ENCODE results near the gene CBLN3. TPM values are rescaled to one million over a fixed set of nuclear protein-coding genes. Genes with fewer than 3 reads are reported as not detected.

Gene CBLN3
- total and polyA plus RNA-seq, 2 donors (not counting 1 experiment from before 2014, with no cell fraction given) = 2.7 to 5.3 TPM

DNA sequence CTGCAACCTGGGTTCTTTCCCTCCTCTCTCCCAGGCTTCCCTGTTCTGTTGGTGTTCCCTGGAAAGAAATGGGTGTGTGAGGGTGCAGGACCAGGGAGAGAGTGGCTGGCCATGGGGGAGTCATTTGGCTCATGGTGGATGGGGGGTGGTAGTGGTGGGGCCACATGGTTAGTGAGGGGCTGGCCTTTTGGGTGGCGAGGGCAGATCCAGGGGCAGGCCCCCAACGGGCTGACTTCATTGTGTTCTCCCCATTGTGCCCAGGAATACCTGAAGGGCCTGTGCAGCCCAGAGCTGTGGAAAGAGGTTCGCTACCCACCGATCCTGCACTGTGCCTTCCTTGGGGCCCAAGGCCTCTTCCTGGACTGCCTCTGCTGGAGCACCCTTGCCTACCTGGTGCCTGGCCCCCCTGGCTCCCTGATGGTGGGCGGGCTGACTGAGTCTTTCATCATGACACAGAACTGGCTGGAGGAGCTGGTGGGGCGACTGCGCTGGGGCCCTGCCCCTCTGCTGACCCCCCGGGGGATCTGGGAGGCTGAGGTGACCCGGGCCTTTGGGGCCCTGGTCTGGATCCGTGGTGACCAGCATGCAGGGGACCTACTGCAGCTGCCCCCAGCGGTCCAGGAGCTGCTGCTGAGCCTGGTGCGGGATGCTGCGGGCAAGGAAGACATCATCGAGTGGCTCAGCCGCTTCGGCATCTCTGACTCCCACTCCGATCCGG, 21.7 kb downstream of the CBLN3 start:
- Histone ChIP-seq H3K36me3 (ENCODE audit: control insufficient read depth, insufficient read depth, low read length) (no peaks in the 10 kb centered on the region), H3K27ac (ENCODE audit: insufficient read depth, low read length) (no peak overlapping the region), H3K9ac (ENCODE audit: insufficient read depth, low read length) (no peak overlapping the region), H3K79me2 (ENCODE audit: control insufficient read depth, insufficient read depth, low read length) (no peaks in the 10 kb centered on the region), H3K27me3 (ENCODE audit: control insufficient read depth, insufficient read depth, low read length) (no peaks in the 10 kb centered on the region), H2AFZ (ENCODE audit: low read length) (no peak overlapping the region), H4K20me1 (ENCODE audit: control insufficient read depth, extremely low read depth, insufficient read depth, low read length) (no peaks in the 10 kb centered on the region), H3K4me2 (ENCODE audit: extremely low read depth, insufficient read depth, low read length) (no peak overlapping the region), H3K9me3 (ENCODE audit: control insufficient read depth, insufficient read depth, low read depth, low read length) (no peaks in the 10 kb centered on the region), H3K4me1 (ENCODE audit: control insufficient read depth, extremely low read depth, insufficient read depth, low read length) (peaks cover 7% of the 10 kb centered on the region), H3K4me3 (replicated peaks in 1 of 4; ENCODE audit: control extremely low read depth in 1 of 4, insufficient read depth in 1 of 4, low read depth in 3 of 4, low read length in 4 of 4) (no peak overlapping the region)
- no peak for DNase-seq (ENCODE audit: low read depth in 2 of 2)
- TF ChIP-seq EZH2 (IDR thresholded peaks at IDR 0.05; ENCODE audit: low read length, missing control alignments) (no peak), CTCF (conservative IDR thresholded peaks at IDR 0.05 in 1 of 2, IDR thresholded peaks at IDR 0.05 in 1 of 2; ENCODE audit: low read depth in 1 of 2, low read length in 2 of 2) (no peak)

GRCh38 chr14:24406416-24406815, 23.1 kb downstream of the CBLN3 start:
- DNase-seq (ENCODE audit: low read depth in 2 of 2) = no peak
- no peak overlapping the region for H3K4me3 ChIP-seq (replicated peaks in 1 of 4; ENCODE audit: control extremely low read depth in 1 of 4, insufficient read depth in 1 of 4, low read depth in 3 of 4, low read length in 4 of 4)

GRCh38 chr14:24404814-24405213, 24.7 kb downstream of the CBLN3 start:
- Histone ChIP-seq H3K9ac (ENCODE audit: insufficient read depth, low read length) (no peak overlapping the region), H3K4me1 (ENCODE audit: control insufficient read depth, extremely low read depth, insufficient read depth, low read length) (peaks cover 7% of the 10 kb centered on the region), H4K20me1 (ENCODE audit: control insufficient read depth, extremely low read depth, insufficient read depth, low read length) (no peaks in the 10 kb centered on the region), H3K27ac (ENCODE audit: insufficient read depth, low read length) (no peak overlapping the region), H3K79me2 (ENCODE audit: control insufficient read depth, insufficient read depth, low read length) (no peaks in the 10 kb centered on the region), H3K27me3 (ENCODE audit: control insufficient read depth, insufficient read depth, low read length) (no peaks in the 10 kb centered on the region), H3K4me3 (replicated peaks in 1 of 4; ENCODE audit: control extremely low read depth in 1 of 4, insufficient read depth in 1 of 4, low read depth in 3 of 4, low read length in 4 of 4) (no peak overlapping the region), H3K36me3 (ENCODE audit: control insufficient read depth, insufficient read depth, low read length) (no peaks in the 10 kb centered on the region), H3K9me3 (ENCODE audit: control insufficient read depth, insufficient read depth, low read depth, low read length) (no peaks in the 10 kb centered on the region), H3K4me2 (ENCODE audit: extremely low read depth, insufficient read depth, low read length) (no peak overlapping the region), H2AFZ (ENCODE audit: low read length) (no peak overlapping the region)
- TF ChIP-seq CTCF (conservative IDR thresholded peaks at IDR 0.05 in 1 of 2, IDR thresholded peaks at IDR 0.05 in 1 of 2; ENCODE audit: low read depth in 1 of 2, low read length in 2 of 2) = no peak
- TF ChIP-seq EZH2 (IDR thresholded peaks at IDR 0.05; ENCODE audit: low read length, missing control alignments) = no peak
- DNase-seq (ENCODE audit: low read depth in 2 of 2) = no peak

More at GRCh38 chr14:24406416-24406815, 23.1 kb downstream of the CBLN3 start:
- Histone ChIP-seq H3K9me3 (ENCODE audit: control insufficient read depth, insufficient read depth, low read depth, low read length) (no peaks in the 10 kb centered on the region), H4K20me1 (ENCODE audit: control insufficient read depth, extremely low read depth, insufficient read depth, low read length) (no peaks in the 10 kb centered on the region), H3K79me2 (ENCODE audit: control insufficient read depth, insufficient read depth, low read length) (no peaks in the 10 kb centered on the region), H3K4me1 (ENCODE audit: control insufficient read depth, extremely low read depth, insufficient read depth, low read length) (peaks cover 7% of the 10 kb centered on the region), H3K27me3 (ENCODE audit: control insufficient read depth, insufficient read depth, low read length) (no peaks in the 10 kb centered on the region), H3K9ac (ENCODE audit: insufficient read depth, low read length) (no peak overlapping the region), H3K36me3 (ENCODE audit: control insufficient read depth, insufficient read depth, low read length) (no peaks in the 10 kb centered on the region), H3K27ac (ENCODE audit: insufficient read depth, low read length) (no peak overlapping the region), H2AFZ (ENCODE audit: low read length) (no peak overlapping the region), H3K4me2 (ENCODE audit: extremely low read depth, insufficient read depth, low read length) (no peak overlapping the region)
- no peak for TF ChIP-seq CTCF (conservative IDR thresholded peaks at IDR 0.05 in 1 of 2, IDR thresholded peaks at IDR 0.05 in 1 of 2; ENCODE audit: low read depth in 1 of 2, low read length in 2 of 2)
- TF ChIP-seq EZH2 (IDR thresholded peaks at IDR 0.05; ENCODE audit: low read length, missing control alignments) = no peak

Data from fibroblast of lung (primary cell).